Stimulated activated CD8-positive, alpha-beta memory T cell treated with anti-CD3 and anti-CD28 coated beads, Interleukin-2, amount 100 ng/mL, for 1 hour (primary cell): ENCODE results near the gene CDCP1.
"Not testable (repeated sequence)": the region's sequence is repeated elsewhere in the genome, so short reads cannot be mapped to it uniquely, and the experiment has no call there.

Source experiments
- DNase-seq, 2 donors: peaks; one replicate each; pipeline ENCODE4 v3.0.0-alpha.2; 2020; ENCODE audit warnings: low read depth in 2 of 2

CDCP1 gene

DNA sequence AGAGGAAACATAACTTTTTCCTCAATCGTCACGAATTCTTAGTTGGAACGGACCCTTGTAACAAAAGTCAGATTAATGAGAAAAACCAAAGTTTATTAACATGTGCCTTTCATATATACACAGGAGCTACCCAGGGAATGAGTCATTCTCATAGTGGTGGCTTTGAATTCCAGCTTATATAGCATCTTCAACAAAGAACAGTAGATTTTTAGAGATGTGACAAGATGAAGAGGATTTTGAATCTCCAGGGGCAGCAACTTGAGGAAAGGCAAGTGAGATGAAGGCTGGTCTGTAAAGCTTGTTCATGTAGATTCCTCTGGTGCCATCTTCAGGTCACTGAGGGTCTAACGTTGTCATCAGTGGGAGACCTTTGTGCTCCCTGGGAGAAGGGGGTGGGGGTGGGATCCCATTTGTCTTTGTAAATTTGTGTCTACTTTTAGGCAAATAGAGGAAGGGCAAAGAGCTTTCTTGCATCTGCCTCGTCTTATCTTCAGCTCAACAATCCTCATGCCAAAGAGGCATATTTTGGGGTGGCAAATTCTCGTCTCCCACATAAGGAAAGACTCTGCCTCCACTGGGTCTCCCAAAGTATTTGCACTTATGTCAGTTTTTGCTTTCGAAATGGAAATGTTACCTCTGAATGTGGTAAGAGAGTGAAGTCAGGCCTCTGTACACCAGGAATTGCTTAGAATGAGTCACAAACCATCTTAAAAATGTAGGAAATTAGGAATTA, 90.6 kb downstream of the CDCP1 start:
- no peak for DNase-seq

DNA sequence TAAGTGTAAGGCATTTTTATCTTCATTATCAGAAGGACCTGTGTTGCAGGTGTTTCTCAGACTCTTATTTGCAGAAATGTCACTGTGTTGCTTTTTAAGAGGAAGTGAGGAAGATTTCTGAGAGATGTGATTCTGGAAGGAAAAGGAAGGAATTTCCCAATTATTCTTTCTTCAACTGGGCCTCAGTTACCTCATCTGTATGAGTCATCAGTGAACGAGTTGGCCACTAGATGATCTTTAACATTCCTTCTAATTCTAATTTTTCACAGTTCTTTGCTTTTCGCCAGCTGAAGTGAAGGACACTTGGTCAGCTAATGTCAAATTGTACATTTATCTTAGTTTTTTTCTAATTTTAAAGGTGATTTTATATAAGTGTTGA, 91.2 kb downstream of the CDCP1 start:
- DNase-seq = no peak

GRCh38 chr3:45054196-45054857, 91.9 kb downstream of the CDCP1 start:
- no peak for DNase-seq

- DNase-seq = not testable (repeated sequence)
Measured at GRCh38 chr3:45053805-45054195, 92.4 kb downstream of the CDCP1 start.

DNA sequence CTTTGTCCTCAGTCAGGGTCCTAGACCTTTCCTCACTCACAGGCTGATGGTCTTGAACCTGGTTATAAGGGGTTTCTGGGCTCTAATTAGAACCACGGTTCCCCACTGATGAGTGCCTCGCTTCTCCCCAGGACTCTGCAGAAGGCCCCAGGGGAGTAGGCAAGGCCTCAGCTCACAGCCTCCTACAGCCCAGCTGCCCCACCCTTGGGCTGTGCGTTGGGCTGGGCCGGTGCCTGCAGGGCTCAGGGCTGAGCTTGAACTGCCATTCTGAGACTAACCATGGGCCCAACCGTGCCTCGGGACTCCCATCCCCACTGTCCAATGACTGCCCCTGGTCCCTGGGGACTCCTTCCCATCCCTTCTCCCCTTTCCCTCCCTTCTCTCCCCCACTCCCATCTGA, 94.5 kb downstream of the CDCP1 start:
- no peak for DNase-seq

DNA sequence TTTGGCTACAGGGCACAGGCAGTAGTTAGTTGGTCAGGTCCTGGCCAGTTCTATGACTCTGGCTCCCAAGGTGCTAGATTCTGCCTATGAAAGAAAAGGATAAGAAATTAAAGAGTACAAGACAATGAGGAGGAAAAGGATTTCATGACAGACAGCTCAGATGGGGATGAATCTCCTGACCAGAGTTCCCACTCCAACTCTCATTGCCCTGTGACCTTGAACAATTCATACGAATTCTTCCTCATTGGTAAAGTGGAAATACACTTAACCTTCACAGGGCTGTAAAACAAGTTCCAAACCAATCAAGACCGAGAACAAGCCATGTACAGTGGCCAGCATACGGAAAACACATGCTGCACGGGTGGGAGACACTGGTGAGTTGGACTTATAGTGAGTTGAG, 96.4 kb downstream of the CDCP1 start:
- no peak for DNase-seq

- DNase-seq = no peak
Measured at GRCh38 chr3:45048244-45048643, 97.9 kb downstream of the CDCP1 start.

- DNase-seq = no peak
Measured at GRCh38 chr3:45043728-45044299, 102.4 kb downstream of the CDCP1 start.

DNA sequence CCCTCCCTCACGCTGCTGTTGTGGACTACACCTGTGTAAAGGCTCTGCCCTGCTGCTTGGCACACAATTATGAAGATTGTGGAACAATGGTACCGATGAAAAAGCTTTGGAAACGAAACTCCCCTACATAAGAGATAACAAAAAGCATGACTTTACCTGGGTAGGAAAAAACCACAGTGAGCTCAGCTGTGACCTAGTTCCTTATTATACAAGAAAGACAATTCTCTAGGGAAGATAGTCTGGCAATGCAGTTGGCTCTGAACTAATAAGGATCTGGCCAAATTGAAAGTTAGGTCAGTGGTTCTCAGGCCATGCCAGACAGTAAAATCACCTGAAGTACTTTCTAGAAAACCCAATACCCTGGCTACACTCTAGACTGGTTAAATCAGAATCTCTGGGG, 104.0 kb downstream of the CDCP1 start:
- DNase-seq = no peak

DNA sequence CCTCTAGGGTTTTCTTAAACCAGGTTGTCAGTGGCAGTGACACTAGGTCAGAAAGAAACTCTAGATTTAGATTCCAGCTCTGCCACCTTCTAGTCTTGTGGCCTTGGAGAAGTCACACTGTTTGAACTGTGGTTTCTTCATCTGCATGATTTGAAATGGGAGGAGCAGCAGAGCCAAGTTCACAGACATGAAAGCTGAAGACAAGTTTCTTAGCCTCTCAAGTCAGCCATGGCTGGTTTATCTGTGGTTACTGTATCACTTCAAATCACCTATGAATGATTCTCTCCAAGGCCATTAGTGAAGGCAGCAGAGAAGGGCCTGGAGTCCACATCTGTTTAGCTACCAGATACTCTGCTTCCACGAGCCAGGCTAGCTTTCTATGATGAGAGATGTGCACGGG, 104.5 kb downstream of the CDCP1 start:
- no peak for DNase-seq

- DNase-seq = peak; percentile 77 to 80
Measured at GRCh38 chr3:45037720-45038455, 108.3 kb downstream of the CDCP1 start.

- DNase-seq = no peak
Measured at GRCh38 chr3:45035441-45036301, 110.5 kb downstream of the CDCP1 start.

- DNase-seq = no peak
Measured at GRCh38 chr3:45034612-45035252, 111.4 kb downstream of the CDCP1 start.

- no peak for DNase-seq
Measured at GRCh38 chr3:45033791-45034190, 112.4 kb downstream of the CDCP1 start.
